Smooth muscle cell (in vitro differentiated cells): Measurements from ENCODE around the gene RPUSD1. TPM values are rescaled to one million over a fixed set of nuclear protein-coding genes. Genes with fewer than 3 reads are reported as not detected.

ENCODE experiments used
- DNase-seq: peaks from one replicate; lab custom pipeline; 2025; ENCODE audit not compliant: unreplicated experiment; lab: John Stamatoyannopoulos, UW
- H2AFZ ChIP-seq: fragments of 200-600 bp; sonication (generic); 2 replicates; pipeline ENCODE4 v1.6.0; 2016; ENCODE audit warnings: antibody characterized with exemption, low read depth, mild to moderate bottlenecking
- H3F3A ChIP-seq: fragments of 200-600 bp; sonication (generic); 2 replicates; pipeline ENCODE4 v1.6.0; 2017; ENCODE audit warnings: antibody characterized with exemption, low read depth
- H3K27ac ChIP-seq: fragments of 200-600 bp; sonication (generic); 2 replicates; pipeline ENCODE4 v1.5.1; 2016; ENCODE audit warnings: low read depth, mild to moderate bottlenecking
- H3K27me3 ChIP-seq: fragments of 200-600 bp; sonication (generic); 2 replicates; pipeline ENCODE4 v1.6.1; 2016; ENCODE audit warnings: low read depth, mild to moderate bottlenecking
- H3K36me3 ChIP-seq: fragments of 200-600 bp; sonication (generic); 2 replicates; pipeline ENCODE4 v1.5.1; 2016; ENCODE audit warnings: low read depth
- H3K4me1 ChIP-seq: fragments of 200-600 bp; sonication (generic); 2 replicates; pipeline ENCODE4 v1.5.1; 2016; ENCODE audit warnings: low read depth
- H3K4me2 ChIP-seq: fragments of 200-600 bp; sonication (generic); 2 replicates; pipeline ENCODE4 v1.6.0; 2016; ENCODE audit warnings: mild to moderate bottlenecking
- H3K4me3 ChIP-seq: fragments of 200-600 bp; sonication (generic); 2 replicates; pipeline ENCODE4 v1.5.1; 2016; ENCODE audit warnings: mild to moderate bottlenecking
- H3K79me2 ChIP-seq: fragments of 200-600 bp; sonication (generic); 2 replicates; pipeline ENCODE4 v1.6.0; 2016; ENCODE audit warnings: low read depth, mild to moderate bottlenecking
- H3K9ac ChIP-seq: fragments of 200-600 bp; sonication (generic); 2 replicates; pipeline ENCODE4 v1.6.0; 2016; ENCODE audit warnings: low read depth
- H3K9me3 ChIP-seq: fragments of 200-600 bp; sonication (generic); replicated peaks from 2 replicates; pipeline ENCODE4 v1.5.1; 2016; ENCODE audit warnings: low read depth
- H4K20me1 ChIP-seq: fragments of 200-600 bp; sonication (generic); 2 replicates; pipeline ENCODE4 v1.6.0; 2016; ENCODE audit warnings: low read depth
- WGBS: methylation state at CpG from one replicate; pipeline ENCODE4 v1.1.7; 2016; ENCODE audit warnings: low lambda C conversion rate; 5-methylcytosine and 5-hydroxymethylcytosine counted together
- polyA plus RNA-seq: library from polyadenylated mRNA; unstranded; fragments of >200 nt; fragmentation: Nextera tagmentation; extraction: Ambion mirVana; gene quantifications from 2 replicates; pipeline ENCODE4 v1.2.1, GENCODE V29; 2016
- total RNA-seq: library from RNA; depleted of rRNA; stranded (reverse); fragments of >200 nt; gene quantifications from 2 replicates; pipeline ENCODE4 v1.2.3, GENCODE V29; 2014
- TF ChIP-seq, protein P1 (sequence below): fragments of 200-600 bp; sonication (generic); IDR thresholded peaks from 2 replicates; pipeline ENCODE4 v1.5.1; 2017; ENCODE audit warnings: borderline replicate concordance, mild to moderate bottlenecking, antibody characterized with exemption; ENCODE audit not compliant: insufficient read depth, poor library complexity, severe bottlenecking

Gene RPUSD1
- total and polyA plus RNA-seq, 2 experiments from 2014 or later: 7.8 to 20.8 TPM

DNA sequence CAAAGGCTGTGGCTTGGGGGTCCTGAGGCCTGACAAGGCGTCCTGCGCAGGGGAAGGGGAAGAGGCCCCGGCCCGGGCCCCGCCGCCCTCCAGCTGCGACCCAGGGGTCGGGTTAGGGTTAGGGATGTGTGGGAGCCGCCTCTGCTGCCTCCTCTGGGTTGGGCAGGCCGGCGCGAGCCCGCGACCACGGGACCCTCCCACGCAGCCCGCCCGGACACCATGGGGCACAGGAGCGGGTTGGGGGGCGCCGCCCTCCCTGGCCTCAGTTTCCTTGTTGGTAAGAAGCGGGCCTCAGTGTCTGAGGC is 47.8 kb downstream of the RPUSD1 start:
- Histone ChIP-seq H3K9ac (peak overlapping the region; percentile 91), H3K4me3 (peak overlapping the region; percentile 95), H3F3A (no peaks in the 10 kb centered on the region), H3K27ac (peak overlapping the region; percentile 44), H3K4me2 (peak overlapping the region; percentile 99), H3K9me3 (no peaks in the 10 kb centered on the region), H3K27me3 (no peaks in the 10 kb centered on the region), H3K4me1 (peaks cover 5% of the 10 kb centered on the region), H4K20me1 (no peaks in the 10 kb centered on the region), H3K36me3 (no peaks in the 10 kb centered on the region), H2AFZ (peak overlapping the region; percentile 91), H3K79me2 (no peaks in the 10 kb centered on the region)
- TF ChIP-seq, protein P1, sequence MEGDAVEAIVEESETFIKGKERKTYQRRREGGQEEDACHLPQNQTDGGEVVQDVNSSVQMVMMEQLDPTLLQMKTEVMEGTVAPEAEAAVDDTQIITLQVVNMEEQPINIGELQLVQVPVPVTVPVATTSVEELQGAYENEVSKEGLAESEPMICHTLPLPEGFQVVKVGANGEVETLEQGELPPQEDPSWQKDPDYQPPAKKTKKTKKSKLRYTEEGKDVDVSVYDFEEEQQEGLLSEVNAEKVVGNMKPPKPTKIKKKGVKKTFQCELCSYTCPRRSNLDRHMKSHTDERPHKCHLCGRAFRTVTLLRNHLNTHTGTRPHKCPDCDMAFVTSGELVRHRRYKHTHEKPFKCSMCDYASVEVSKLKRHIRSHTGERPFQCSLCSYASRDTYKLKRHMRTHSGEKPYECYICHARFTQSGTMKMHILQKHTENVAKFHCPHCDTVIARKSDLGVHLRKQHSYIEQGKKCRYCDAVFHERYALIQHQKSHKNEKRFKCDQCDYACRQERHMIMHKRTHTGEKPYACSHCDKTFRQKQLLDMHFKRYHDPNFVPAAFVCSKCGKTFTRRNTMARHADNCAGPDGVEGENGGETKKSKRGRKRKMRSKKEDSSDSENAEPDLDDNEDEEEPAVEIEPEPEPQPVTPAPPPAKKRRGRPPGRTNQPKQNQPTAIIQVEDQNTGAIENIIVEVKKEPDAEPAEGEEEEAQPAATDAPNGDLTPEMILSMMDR: no peak
- DNase-seq: no peak
- WGBS: 5% methylated on average over 11 of the region's 22 CpGs

DNA sequence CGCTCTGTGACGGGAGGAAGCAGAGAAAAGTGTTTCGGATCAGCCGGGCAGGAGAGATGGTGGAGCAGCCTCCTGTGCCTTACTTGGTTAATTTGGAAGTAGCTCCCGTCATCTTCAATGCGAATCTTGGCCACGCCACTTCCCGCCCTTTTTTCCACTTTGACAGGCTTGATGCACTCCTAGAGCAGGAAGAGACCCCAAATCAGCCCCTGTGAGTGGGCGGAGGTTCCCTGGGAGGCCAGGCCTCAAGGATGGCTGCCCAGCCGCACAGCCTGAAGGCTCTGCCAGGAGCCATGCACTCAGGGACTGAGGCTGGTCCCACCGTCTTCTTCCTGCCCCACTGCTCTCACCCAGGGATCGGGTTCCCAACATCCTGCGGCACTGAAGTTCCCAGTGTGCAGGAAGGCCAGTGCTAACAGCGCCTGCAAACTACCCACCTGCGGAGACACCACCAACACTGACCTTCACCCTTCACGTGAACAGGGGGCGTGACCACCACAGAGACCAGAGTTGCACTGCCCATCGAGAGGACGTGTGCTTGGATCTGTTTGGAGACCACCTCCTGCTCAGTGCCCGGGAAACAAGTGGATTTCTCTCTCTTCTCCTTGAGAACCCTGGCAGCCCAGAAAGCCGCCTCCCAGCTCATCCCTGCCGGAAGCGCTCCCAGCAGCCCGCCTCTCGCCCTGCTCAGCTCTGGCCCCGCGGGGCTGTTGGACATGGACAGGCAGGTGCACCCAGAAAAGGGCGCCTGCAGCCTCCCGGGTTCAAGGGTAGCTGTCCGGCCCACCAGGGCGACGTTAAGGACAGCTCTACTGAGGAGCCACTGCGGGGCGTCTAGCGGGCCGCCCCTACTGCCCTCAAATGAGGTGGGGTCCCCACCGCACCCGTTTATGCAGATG is 48.4 kb downstream of the RPUSD1 start:
- no peak overlapping the region for H2AFZ ChIP-seq

DNA sequence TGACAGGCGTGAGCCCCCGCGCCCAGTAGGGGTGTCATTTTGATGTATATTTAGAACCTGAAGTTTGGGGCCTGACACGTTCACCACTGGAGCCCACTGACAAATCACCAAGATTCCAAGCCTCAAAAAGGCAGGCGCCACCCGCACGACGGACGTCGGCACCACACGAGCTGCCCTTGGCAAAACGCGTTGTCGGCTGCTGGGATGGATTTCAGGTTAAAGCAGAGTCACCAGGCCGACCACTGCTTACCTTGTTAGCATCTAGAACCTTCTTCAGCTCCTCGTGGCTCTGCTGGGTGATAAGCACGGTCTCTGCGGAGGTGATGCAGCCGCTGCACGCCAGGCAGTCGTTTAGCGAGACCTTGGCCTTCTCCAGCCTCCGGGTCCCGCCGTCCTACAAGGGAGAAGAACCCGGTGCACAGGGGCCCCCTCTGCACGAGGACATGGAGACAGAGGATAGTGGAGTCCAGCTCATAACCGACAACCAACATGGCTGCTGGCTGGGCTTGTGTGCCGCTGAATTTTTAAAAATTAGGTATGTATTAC is 51.2 kb downstream of the RPUSD1 start:
- Histone ChIP-seq H3K27me3 (no peaks in the 10 kb centered on the region), H3K9ac (no peak overlapping the region)

More for the DNA sequence above, 48.4 kb downstream of the RPUSD1 start:
- H3K4me1 ChIP-seq: peaks cover 5% of the 10 kb centered on the region
- TF ChIP-seq, protein P1: no peak
- peak overlapping the region; percentile 99 for H3K4me2 ChIP-seq
- no peaks in the 10 kb centered on the region for H3K79me2 ChIP-seq
- DNase-seq: no peak
- peak overlapping the region; percentile 95 for H3K4me3 ChIP-seq
- H3K27ac ChIP-seq: no peak overlapping the region
- H3K36me3 ChIP-seq: no peaks in the 10 kb centered on the region
- 64% methylated on average over 38 of the region's 38 CpGs for WGBS
- no peaks in the 10 kb centered on the region for H4K20me1 ChIP-seq
- H3K27me3 ChIP-seq: no peaks in the 10 kb centered on the region
- no peaks in the 10 kb centered on the region for H3K9me3 ChIP-seq
- H3F3A ChIP-seq: no peaks in the 10 kb centered on the region
- H3K9ac ChIP-seq: peak overlapping the region; percentile 91

More for the DNA sequence above, 51.2 kb downstream of the RPUSD1 start:
- WGBS: 98% methylated on average over 29 of the region's 29 CpGs
- Histone ChIP-seq H3K4me2 (no peak overlapping the region), H3K79me2 (no peaks in the 10 kb centered on the region), H4K20me1 (no peaks in the 10 kb centered on the region), H3K27ac (no peak overlapping the region), H3K4me3 (no peak overlapping the region), H3F3A (no peaks in the 10 kb centered on the region), H2AFZ (no peak overlapping the region), H3K4me1 (peaks cover 5% of the 10 kb centered on the region), H3K9me3 (no peaks in the 10 kb centered on the region), H3K36me3 (no peaks in the 10 kb centered on the region)
- DNase-seq: no peak
- TF ChIP-seq, protein P1: no peak
